Measurements from ENCODE around the gene KLHL4. TPM values are rescaled to one million over a fixed set of nuclear protein-coding genes. Genes with fewer than 3 reads are reported as not detected.

KLHL4 gene, protein sequence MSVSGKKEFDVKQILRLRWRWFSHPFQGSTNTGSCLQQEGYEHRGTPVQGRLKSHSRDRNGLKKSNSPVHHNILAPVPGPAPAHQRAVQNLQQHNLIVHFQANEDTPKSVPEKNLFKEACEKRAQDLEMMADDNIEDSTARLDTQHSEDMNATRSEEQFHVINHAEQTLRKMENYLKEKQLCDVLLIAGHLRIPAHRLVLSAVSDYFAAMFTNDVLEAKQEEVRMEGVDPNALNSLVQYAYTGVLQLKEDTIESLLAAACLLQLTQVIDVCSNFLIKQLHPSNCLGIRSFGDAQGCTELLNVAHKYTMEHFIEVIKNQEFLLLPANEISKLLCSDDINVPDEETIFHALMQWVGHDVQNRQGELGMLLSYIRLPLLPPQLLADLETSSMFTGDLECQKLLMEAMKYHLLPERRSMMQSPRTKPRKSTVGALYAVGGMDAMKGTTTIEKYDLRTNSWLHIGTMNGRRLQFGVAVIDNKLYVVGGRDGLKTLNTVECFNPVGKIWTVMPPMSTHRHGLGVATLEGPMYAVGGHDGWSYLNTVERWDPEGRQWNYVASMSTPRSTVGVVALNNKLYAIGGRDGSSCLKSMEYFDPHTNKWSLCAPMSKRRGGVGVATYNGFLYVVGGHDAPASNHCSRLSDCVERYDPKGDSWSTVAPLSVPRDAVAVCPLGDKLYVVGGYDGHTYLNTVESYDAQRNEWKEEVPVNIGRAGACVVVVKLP
- total RNA-seq: under 1 TPM; 0.50 to 0.70 TPM
- under 1 TPM; 0.19 to 0.42 TPM for polyA plus RNA-seq

- no peak for DNase-seq (ENCODE audit: low spot score)
- no peaks in the 10 kb centered on the region for H3K4me1 ChIP-seq (ENCODE audit: control insufficient read depth in 4 of 4, insufficient read depth in 4 of 4, low read length in 3 of 4)
- no peak for TF ChIP-seq TAF1 (conservative IDR thresholded peaks at IDR 0.05)
- TF ChIP-seq HNF4G (IDR thresholded peaks at IDR 0.05): no peak
- TF ChIP-seq, protein P1, sequence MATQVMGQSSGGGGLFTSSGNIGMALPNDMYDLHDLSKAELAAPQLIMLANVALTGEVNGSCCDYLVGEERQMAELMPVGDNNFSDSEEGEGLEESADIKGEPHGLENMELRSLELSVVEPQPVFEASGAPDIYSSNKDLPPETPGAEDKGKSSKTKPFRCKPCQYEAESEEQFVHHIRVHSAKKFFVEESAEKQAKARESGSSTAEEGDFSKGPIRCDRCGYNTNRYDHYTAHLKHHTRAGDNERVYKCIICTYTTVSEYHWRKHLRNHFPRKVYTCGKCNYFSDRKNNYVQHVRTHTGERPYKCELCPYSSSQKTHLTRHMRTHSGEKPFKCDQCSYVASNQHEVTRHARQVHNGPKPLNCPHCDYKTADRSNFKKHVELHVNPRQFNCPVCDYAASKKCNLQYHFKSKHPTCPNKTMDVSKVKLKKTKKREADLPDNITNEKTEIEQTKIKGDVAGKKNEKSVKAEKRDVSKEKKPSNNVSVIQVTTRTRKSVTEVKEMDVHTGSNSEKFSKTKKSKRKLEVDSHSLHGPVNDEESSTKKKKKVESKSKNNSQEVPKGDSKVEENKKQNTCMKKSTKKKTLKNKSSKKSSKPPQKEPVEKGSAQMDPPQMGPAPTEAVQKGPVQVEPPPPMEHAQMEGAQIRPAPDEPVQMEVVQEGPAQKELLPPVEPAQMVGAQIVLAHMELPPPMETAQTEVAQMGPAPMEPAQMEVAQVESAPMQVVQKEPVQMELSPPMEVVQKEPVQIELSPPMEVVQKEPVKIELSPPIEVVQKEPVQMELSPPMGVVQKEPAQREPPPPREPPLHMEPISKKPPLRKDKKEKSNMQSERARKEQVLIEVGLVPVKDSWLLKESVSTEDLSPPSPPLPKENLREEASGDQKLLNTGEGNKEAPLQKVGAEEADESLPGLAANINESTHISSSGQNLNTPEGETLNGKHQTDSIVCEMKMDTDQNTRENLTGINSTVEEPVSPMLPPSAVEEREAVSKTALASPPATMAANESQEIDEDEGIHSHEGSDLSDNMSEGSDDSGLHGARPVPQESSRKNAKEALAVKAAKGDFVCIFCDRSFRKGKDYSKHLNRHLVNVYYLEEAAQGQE (IDR thresholded peaks at IDR 0.05): no peak
- TF ChIP-seq CTCF (IDR thresholded peaks at IDR 0.05; ENCODE audit: low read depth, low read length, missing input control): no peak
- no peak for TF ChIP-seq ATF3 (IDR thresholded peaks at IDR 0.05)
- no peak for TF ChIP-seq FOXA2 (IDR thresholded peaks at IDR 0.05)
- no peak for TF ChIP-seq HNF4A (conservative IDR thresholded peaks at IDR 0.05)
- no peak for TF ChIP-seq YY1 (IDR thresholded peaks at IDR 0.05)
- TF ChIP-seq ZBTB33 (IDR thresholded peaks at IDR 0.05): no peak
- TF ChIP-seq RAD21 (IDR thresholded peaks at IDR 0.05): no peak
- no peak for TF ChIP-seq JUND (IDR thresholded peaks at IDR 0.05)
- no peak for TF ChIP-seq SP1 (IDR thresholded peaks at IDR 0.05)
- H3K9me3 ChIP-seq (ENCODE audit: control insufficient read depth in 4 of 4, low read length in 3 of 4): no peaks in the 10 kb centered on the region
- no peak within 1 kb of the TSS for H3K9ac ChIP-seq (ENCODE audit: low read depth in 1 of 2, low read length in 2 of 2)
- H3K36me3 ChIP-seq (ENCODE audit: control insufficient read depth in 4 of 4, insufficient read depth in 3 of 4, low read depth in 1 of 4, low read length in 3 of 4): no peaks in the 10 kb centered on the region
- H3K4me3 ChIP-seq (ENCODE audit: low read depth in 1 of 3, low read length in 3 of 3): no peak within 1 kb of the TSS
- H3K27ac ChIP-seq (ENCODE audit: low read depth in 1 of 2, low read length in 2 of 2): no peak within 1 kb of the TSS
- WGBS: 2% methylated on average over 8 of the region's 8 CpGs
- no peaks in the 10 kb centered on the region for H3K27me3 ChIP-seq (ENCODE audit: control insufficient read depth in 4 of 4, insufficient read depth in 4 of 4, low read length in 3 of 4)
These were observed at the start of gene KLHL4 for GRCh38 chrX:87517571-87518141. Gene KLHL4, plus strand, starts transcription at chrX:87517802. Its CDS starts 92 bp downstream, at chrX:87517894.

Measured in liver (tissue), 9 donors.